GM12878 (cell line): ENCODE results near the gene PHF21B. TPM values are rescaled to one million over a fixed set of nuclear protein-coding genes. Genes with fewer than 3 reads are reported as not detected.

ENCODE experiments used
- CBX3 ChIP-seq: fragments of 200-600 bp; sonication (generic); IDR thresholded peaks from 2 replicates; pipeline ENCODE4 v1.6.1; 2016; ENCODE audit warnings: low read depth, borderline replicate concordance
- CREB1 ChIP-seq: IDR thresholded peaks from 2 replicates; pipeline ENCODE4 v1.6.1; 2012; ENCODE audit warnings: low read depth, mild to moderate bottlenecking, inconsistent platforms
- EZH2 ChIP-seq: IDR thresholded peaks from 2 replicates; pipeline ENCODE4 v1.6.1; 2012; ENCODE audit warnings: low read depth, mild to moderate bottlenecking, control low read depth, inconsistent platforms, low read length, borderline replicate concordance; ENCODE audit not compliant: control insufficient read depth
- IKZF1 ChIP-seq: fragments of 450-650 bp; conservative IDR thresholded peaks from 2 replicates; pipeline ENCODE4 v1.6.1; 2017; ENCODE audit warnings: antibody characterized with exemption, mild to moderate bottlenecking
- KAT2A ChIP-seq: conservative IDR thresholded peaks from 2 replicates; pipeline ENCODE4 v1.6.1; 2011; ENCODE audit warnings: low read depth, low read length; ENCODE audit not compliant: control insufficient read depth
- KLF5 ChIP-seq: fragments of 450-650 bp; IDR thresholded peaks from 2 replicates; pipeline ENCODE4 v1.6.1; 2014; ENCODE audit warnings: mild to moderate bottlenecking; ENCODE audit not compliant: partially characterized antibody
- MEF2B ChIP-seq: fragments of 450-650 bp; IDR thresholded peaks from 2 replicates; pipeline ENCODE4 v1.6.1; 2018; ENCODE audit warnings: mild to moderate bottlenecking, moderate library complexity; ENCODE audit not compliant: partially characterized antibody, poor library complexity, severe bottlenecking
- NFIC ChIP-seq: IDR thresholded peaks from 2 replicates; pipeline ENCODE4 v1.6.1; 2012; ENCODE audit warnings: low read depth, mild to moderate bottlenecking, inconsistent platforms, low read length, moderate library complexity
- NFYA ChIP-seq: IDR thresholded peaks from 2 replicates; pipeline ENCODE4 v1.6.1; 2011; ENCODE audit warnings: low read depth, mild to moderate bottlenecking, low read length, improper control_type of control experiment, borderline replicate concordance
- PAX5 ChIP-seq: IDR thresholded peaks from 2 replicates; pipeline ENCODE4 v1.6.1; 2011; ENCODE audit warnings: low read depth, low read length, borderline replicate concordance
- PBX3 ChIP-seq: IDR thresholded peaks from 2 replicates; pipeline ENCODE4 v1.6.1; 2011; ENCODE audit warnings: mild to moderate bottlenecking, low read depth, low read length, moderate library complexity; ENCODE audit not compliant: insufficient replicate concordance
- POLR2AphosphoS2 ChIP-seq: IDR thresholded peaks from 2 replicates; pipeline ENCODE4 v1.6.1; 2011; ENCODE audit warnings: low read depth, mild to moderate bottlenecking, low read length, improper control_type of control experiment, moderate library complexity
- RAD21 ChIP-seq: IDR thresholded peaks from 2 replicates; pipeline ENCODE4 v1.6.1; 2011; ENCODE audit warnings: mild to moderate bottlenecking, low read depth, low read length, moderate library complexity; ENCODE audit not compliant: insufficient read depth
- RUNX3 ChIP-seq: IDR thresholded peaks from 2 replicates; pipeline ENCODE4 v1.6.1; 2012; ENCODE audit warnings: low read length, inconsistent platforms
- SMAD1 ChIP-seq: fragments of 450-650 bp; IDR thresholded peaks from 2 replicates; pipeline ENCODE4 v1.6.1; 2018; ENCODE audit warnings: mild to moderate bottlenecking, low read depth; ENCODE audit not compliant: partially characterized antibody
- SREBF2 ChIP-seq: IDR thresholded peaks from 2 replicates; pipeline ENCODE4 v1.6.1; 2012; ENCODE audit warnings: mild to moderate bottlenecking, low read length
- SUPT20H ChIP-seq: IDR thresholded peaks from 2 replicates; pipeline ENCODE4 v1.6.1; 2011; ENCODE audit warnings: low read depth, mild to moderate bottlenecking, low read length, moderate library complexity, borderline replicate concordance; ENCODE audit not compliant: control insufficient read depth
- TCF12 ChIP-seq: IDR thresholded peaks from 2 replicates; pipeline ENCODE4 v1.6.1; 2011; ENCODE audit warnings: low read depth, mild to moderate bottlenecking, low read length
- YY1 ChIP-seq: IDR thresholded peaks from 2 replicates; pipeline ENCODE4 v1.6.1; 2011; ENCODE audit warnings: low read depth, mild to moderate bottlenecking, low read length
- polyA plus RNA-seq, 11 experiments: library from polyadenylated mRNA; depleted of rRNA in 4 of 11; unstranded in 6 of 11; stranded (reverse) in 5 of 11; fragments of >200 nt; fragmentation: Nextera tagmentation in 4 of 11; fragmentation: Illumina TruSeq in 1 of 11; extraction: Ambion mirVana in 4 of 11; extraction: Trizol in 1 of 11; gene quantifications; 1 replicate in 1 of 11; 2 replicates in 10 of 11; pipeline versions ENCODE4 v1.2.1 to v1.2.3, GENCODE V29; 2011 to 2016; ENCODE audit warnings: inconsistent platforms in 2 of 11, missing spikeins in 2 of 11, low read depth in 1 of 11
- total RNA-seq, 4 experiments: library from RNA; depleted of rRNA in 3 of 4; stranded (reverse); fragments of >200 nt in 3 of 4; fragmentation: Illumina TruSeq in 1 of 4; extraction: Trizol in 1 of 4; gene quantifications; 2 replicates each; pipeline versions ENCODE4 v1.2.1 to v1.2.3, GENCODE V29; 2013 to 2021
- TF ChIP-seq, protein P1 (sequence below): fragments of 150-350 bp; IDR thresholded peaks from 2 replicates; pipeline ENCODE4 v1.6.1; 2016; ENCODE audit warnings: low read depth, low read length
- TF ChIP-seq, protein P2 (sequence below): fragments of 450-650 bp; IDR thresholded peaks from 2 replicates; pipeline ENCODE4 v1.6.1; 2017; ENCODE audit warnings: mild to moderate bottlenecking, moderate library complexity

Gene PHF21B
- total and polyA plus RNA-seq, 10 of the 15 experiments (the other 5 are each of a cell fraction or from before 2014, with no cell fraction given): 0.03 to 0.35 TPM; not detected in 8

GRCh38 chr22:44950806-44951509, 58.8 kb downstream of the PHF21B start (continued):
- TF ChIP-seq PBX3: no peak
- TF ChIP-seq, protein P1, sequence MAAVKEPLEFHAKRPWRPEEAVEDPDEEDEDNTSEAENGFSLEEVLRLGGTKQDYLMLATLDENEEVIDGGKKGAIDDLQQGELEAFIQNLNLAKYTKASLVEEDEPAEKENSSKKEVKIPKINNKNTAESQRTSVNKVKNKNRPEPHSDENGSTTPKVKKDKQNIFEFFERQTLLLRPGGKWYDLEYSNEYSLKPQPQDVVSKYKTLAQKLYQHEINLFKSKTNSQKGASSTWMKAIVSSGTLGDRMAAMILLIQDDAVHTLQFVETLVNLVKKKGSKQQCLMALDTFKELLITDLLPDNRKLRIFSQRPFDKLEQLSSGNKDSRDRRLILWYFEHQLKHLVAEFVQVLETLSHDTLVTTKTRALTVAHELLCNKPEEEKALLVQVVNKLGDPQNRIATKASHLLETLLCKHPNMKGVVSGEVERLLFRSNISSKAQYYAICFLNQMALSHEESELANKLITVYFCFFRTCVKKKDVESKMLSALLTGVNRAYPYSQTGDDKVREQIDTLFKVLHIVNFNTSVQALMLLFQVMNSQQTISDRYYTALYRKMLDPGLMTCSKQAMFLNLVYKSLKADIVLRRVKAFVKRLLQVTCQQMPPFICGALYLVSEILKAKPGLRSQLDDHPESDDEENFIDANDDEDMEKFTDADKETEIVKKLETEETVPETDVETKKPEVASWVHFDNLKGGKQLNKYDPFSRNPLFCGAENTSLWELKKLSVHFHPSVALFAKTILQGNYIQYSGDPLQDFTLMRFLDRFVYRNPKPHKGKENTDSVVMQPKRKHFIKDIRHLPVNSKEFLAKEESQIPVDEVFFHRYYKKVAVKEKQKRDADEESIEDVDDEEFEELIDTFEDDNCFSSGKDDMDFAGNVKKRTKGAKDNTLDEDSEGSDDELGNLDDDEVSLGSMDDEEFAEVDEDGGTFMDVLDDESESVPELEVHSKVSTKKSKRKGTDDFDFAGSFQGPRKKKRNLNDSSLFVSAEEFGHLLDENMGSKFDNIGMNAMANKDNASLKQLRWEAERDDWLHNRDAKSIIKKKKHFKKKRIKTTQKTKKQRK: no peak
- TF ChIP-seq YY1: no peak
- no peak for TF ChIP-seq SUPT20H
- no peak for TF ChIP-seq KAT2A
- peak; percentile 30; the same call in 1 of the 2 replicates for TF ChIP-seq PAX5
- TF ChIP-seq NFIC: no peak
- TF ChIP-seq TCF12: peak; percentile 31; the same call in 1 of the 2 replicates
- peak; percentile 86 for TF ChIP-seq CREB1
- TF ChIP-seq IKZF1: no peak; the same call in 1 of the 2 replicates
- no peak for TF ChIP-seq POLR2AphosphoS2
- TF ChIP-seq, protein P2, sequence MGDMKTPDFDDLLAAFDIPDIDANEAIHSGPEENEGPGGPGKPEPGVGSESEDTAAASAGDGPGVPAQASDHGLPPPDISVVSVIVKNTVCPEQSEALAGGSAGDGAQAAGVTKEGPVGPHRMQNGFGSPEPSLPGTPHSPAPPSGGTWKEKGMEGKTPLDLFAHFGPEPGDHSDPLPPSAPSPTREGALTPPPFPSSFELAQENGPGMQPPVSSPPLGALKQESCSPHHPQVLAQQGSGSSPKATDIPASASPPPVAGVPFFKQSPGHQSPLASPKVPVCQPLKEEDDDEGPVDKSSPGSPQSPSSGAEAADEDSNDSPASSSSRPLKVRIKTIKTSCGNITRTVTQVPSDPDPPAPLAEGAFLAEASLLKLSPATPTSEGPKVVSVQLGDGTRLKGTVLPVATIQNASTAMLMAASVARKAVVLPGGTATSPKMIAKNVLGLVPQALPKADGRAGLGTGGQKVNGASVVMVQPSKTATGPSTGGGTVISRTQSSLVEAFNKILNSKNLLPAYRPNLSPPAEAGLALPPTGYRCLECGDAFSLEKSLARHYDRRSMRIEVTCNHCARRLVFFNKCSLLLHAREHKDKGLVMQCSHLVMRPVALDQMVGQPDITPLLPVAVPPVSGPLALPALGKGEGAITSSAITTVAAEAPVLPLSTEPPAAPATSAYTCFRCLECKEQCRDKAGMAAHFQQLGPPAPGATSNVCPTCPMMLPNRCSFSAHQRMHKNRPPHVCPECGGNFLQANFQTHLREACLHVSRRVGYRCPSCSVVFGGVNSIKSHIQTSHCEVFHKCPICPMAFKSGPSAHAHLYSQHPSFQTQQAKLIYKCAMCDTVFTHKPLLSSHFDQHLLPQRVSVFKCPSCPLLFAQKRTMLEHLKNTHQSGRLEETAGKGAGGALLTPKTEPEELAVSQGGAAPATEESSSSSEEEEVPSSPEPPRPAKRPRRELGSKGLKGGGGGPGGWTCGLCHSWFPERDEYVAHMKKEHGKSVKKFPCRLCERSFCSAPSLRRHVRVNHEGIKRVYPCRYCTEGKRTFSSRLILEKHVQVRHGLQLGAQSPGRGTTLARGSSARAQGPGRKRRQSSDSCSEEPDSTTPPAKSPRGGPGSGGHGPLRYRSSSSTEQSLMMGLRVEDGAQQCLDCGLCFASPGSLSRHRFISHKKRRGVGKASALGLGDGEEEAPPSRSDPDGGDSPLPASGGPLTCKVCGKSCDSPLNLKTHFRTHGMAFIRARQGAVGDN: peak; percentile 92
- no peak for TF ChIP-seq NFYA
- no peak for TF ChIP-seq CBX3
- peak; percentile 72 for TF ChIP-seq RUNX3
- no peak for TF ChIP-seq SMAD1
- TF ChIP-seq MEF2B: peak; percentile 84
- TF ChIP-seq SREBF2: no peak
- no peak for TF ChIP-seq EZH2
- TF ChIP-seq RAD21: no peak
- TF ChIP-seq KLF5: no peak
